GM21723 (cell line): ENCODE data around the gene FBXW4.

Source experiments
- ATAC-seq: cut with Tn5 transposase; IDR thresholded peaks from one replicate; pipeline ENCODE4 v1.9.1; 2021; ENCODE audit warnings: mild to moderate bottlenecking, moderate library complexity; ENCODE audit not compliant: unreplicated experiment

FBXW4 gene

DNA sequence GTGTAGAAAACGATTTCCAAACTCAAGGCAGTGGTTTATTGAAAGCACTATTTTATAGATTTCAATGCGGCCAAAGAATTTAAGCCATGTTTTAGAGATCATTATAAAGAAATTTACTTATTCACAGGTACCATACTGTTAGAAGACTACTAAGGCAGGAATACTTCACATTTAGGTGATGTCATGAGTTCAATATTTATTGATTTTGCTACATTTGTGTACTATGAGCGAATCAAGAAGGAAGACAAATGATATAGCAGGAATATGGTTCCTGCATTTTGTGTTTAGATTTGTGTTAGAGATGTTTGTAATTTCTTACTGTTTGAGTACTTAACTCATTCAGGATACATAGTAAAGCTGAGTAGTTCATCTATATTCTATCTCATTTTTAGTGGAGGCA is 1.7 kb upstream of the FBXW4 start:
- ATAC-seq, result no peak

DNA sequence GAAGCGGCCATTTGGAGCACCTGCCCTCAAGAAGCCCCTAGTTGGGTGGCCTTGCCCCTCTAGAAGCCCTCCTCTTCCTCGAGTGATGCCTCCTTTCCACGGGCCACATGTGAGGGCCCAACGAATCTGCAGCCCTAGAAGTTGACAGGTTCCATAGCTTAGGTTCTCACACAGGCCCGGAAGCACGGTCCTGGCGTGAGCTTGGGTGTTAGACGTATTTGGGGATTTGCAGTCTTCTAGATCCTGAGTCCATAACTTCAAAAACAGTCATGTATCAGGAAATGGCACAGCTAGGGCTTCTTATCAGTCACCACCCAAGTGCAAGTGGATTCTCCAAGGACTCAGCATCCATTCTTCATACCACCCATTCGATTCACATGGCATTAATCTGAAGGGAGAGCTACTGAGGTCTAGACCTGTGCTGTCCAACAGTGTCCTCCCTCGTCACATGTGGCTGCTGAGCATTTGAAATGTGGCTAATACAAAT is 477 bp upstream of the FBXW4 start:
- ATAC-seq, result no peak

DNA sequence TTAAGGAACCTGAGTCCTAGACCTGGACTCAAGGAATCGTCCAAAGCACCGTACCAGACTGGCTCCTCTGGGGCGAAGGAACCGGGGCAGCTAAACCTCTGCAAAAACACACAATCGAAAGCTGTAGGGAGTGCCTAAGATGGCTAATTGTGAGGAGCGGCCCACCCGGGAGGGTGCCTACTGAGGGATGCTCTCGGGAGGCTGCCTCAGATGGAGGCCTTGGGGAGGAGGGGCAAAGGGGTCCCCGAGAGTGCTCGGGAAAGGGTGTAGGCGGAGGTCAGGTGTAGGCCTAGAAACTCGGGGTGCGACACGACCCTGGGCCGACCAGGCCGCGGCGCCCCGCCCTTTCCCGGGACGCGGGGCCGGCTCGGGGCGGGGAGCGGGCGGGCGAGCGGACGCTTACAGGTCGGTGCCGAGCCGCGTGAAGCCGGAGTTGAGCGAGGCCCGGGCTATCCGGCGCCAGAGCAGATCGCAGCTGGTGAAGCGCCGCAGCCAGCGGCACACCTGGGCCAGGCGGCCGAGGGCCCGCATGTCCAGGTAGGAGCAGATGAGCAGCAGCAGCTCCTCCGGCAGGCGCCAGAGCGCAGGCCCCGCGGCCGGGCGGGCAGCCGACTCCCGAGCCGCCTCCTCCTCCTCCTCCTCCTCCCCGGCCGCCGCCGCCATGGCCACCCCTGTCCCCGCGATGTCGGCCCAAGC is 844 bp downstream of the FBXW4 start:
- ATAC-seq, result peak; percentile 74

DNA sequence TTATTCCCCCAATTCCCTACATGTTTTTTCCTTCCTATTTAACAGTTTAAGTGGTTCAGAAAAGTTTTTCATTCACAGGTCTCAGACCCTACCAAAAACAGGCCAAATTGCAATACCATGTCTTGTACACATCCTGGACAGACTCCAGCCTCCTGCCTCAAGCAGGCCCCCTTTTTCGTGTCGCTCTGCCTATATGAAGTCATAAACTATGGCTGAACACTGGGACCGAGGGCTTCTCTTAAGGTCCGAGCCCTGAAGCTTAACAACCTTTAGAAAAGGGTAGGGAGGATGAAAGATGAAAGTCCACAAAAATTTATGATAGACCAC is 1.4 kb downstream of the FBXW4 start:
- peak; percentile 27 for ATAC-seq

DNA sequence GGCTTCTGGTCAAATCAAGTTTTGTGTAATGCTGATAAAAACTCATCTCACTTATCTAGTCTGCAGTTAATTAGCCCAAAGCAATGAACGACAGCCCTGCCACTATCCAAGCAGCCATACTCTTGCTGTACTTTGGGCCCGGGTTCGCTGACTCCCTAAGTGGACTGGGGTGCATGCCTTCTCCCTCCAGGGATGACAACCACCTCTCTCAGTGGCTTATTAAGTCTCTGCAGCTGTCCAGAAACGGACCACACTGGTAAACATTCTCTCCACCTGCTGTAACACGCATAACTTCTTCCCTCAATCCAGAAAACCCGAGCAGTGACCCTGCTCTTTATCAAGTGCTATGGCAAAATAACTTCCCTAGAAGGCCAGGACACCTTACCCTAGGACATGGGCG is 3.9 kb downstream of the FBXW4 start:
- no peak for ATAC-seq

DNA sequence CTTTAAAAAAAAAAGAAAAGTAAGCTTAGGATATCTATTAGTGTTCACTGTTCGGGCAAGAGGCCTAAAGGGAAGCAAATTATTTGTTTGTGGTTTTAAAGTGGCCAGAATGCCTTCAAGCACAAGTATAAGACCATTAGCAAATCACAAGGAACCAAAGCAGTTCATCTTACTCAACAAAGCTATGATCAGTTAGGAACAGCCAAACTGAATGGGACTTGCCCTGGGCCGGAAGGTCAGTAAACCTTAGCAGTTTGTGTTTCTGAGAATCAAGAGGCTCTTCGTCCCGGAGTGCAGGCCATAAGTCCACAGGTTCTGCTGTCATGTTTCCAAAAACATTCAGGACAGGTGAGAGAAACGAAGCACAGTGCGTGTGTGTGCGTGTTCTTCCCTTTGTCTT is 4.5 kb downstream of the FBXW4 start:
- no peak for ATAC-seq

DNA sequence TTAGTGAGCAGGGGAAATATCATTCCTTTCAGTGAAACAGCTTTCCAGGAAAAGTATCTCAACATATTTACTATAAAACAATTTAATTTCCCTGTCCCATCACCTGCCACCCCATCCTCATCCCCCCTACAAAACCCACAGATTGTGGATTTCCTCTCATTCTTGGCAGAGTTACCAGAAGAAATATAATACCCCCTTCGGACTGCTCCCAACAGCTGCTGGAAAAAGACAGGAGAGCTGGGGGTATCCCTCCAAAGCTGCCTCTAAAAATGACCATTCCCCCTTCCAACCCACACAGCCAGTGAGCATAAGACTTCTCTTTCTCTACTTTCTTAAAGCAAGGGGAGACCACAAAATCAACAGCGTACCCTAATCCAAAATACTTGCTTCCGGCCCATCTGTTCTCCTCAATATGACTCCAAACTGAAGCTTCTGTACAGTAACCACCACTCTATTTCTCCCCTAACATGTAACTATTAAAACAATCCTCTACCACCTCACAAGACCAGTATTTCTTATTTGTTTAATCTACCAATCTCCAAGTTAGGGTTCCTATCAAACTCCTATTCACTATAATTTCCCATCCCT is 7.8 kb downstream of the FBXW4 start:
- ATAC-seq, result no peak

DNA sequence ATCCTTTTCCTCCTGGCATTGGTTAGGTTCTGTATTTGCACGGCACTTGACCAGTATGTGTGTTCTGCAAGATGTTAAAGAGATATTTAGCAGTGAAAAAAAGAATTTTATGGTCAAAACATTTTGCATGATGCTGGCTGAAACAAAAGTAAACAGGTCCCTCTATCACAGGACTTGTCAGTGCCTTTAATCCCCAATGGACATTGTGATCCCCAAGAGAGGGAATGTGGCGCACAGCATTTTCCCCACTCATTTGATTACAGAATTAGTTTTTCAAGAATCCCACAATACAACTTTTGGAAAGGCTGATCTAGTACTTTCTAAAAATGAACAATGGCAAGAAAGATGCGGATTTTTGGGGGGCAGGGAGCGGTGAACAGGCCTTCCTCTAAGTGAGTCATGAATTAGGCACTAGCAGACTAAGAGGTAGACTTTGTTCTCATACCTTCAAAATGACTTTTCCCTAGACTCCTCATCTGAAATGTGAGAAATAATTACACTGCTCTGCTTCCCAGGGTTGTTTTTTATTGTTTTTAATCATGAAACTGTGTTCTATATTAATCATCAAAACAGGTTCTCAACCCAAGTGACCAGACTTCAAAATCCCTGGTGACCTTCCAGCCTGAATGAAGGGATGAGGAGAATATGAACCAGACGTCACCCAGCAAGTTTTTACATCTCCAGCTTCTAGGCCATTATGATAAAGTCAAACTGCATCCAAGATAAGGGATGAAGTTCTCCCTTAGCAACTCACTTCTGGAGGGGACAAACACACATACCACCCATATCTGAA is 8.6 kb downstream of the FBXW4 start:
- ATAC-seq, result no peak

DNA sequence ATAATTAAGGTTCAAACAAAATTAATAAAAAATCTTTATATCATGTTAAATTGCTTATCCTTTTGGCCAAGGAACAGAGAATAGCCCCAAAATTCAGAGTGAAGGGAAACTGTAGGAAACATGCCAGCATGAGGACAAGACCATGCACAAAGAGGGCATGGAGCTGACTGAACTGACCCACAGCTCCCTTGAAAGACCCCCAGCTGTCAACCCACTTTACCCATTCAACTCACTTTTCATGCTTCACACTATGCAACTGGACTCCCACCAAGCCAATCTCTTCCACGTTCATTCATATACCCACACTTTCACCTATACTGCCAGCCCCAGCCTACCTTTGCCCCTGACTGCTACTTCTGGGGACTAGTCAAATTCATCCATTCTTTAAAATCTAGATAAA is 10.2 kb downstream of the FBXW4 start:
- no peak for ATAC-seq

DNA sequence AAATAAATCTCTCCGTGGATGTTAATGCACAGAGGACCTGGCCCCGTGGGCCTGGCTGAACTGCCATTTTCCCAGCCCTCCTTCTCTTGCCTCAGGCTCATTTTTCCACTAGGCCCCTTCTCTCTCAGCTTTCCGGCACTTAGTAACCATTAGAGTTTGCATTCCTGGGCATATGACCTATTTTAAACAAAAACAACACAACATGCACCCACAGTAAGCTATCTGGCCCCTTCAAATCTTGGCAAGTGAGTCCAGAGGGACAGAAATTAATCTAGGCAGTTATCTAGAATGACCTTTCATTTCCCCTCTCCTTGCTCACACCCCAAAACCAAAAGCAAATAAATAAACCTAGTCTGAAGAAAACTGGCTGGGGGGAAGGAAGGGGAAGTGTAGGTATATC is 11.7 kb downstream of the FBXW4 start:
- no peak for ATAC-seq

DNA sequence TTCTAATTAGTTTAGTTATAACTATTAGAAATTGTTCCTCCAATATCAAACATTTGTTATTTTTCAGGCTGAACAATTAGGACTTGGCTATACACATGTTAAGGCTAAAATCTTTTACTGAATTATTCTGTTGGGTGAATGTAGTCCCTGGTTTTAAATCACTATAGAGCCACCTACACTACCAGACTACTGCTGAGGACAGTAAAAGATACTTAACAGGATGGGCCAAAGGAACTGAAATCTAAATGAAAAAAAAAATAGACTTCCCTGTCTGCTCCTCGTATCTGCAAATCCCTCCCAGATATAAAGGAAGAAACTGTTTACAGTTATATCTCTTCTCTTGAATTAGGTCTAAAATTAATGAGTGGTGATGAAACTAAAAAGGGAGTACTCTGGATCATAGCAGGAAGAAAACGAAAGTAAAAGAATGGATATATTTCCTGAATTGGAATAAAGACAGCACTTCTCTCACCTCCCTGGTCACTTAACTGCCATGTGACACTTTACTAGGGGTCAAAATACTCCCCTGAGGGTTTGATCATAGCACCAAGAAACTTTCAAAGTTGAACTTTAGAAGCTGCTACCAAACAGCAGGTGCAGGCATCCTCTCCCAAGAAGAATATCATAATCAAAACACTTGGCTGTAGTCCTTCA is 12.7 kb downstream of the FBXW4 start:
- ATAC-seq, result no peak

DNA sequence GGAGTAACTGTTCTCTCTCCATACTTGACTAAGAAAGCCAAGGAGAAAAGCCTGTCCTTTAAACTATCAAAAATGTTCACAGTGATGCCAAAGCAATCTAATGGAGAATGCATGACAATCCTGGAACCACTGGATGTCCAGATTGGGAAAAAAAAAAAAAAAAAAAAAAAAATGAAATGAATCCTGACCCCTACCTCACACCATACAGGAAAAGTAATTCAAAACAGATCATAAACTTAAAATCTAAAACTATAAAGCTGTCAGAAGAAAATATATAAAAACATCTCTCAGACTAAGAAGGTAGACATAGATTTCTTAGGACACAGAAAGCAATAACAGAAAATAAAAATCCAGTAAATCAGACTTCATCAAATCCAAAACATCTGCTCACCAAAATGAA is 18.4 kb downstream of the FBXW4 start:
- no peak for ATAC-seq

DNA sequence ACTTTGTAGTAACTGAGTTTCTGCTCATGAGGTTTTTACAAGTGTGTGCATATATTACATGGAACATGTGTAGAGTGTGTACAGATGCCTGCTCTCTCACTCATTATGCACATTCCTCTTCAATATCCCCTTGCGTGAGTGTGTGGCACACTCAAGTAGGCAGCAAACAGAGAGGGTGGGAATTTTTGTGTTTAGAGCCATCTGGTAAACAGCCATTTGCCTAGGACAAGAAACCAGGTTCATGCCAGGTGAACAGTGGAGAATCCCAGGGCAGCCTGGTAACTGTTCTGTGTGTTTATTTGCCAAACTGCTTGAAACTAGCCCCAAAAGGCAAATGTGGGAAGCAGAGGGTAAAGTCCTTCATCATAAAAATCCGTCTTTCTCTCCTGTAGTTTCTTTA is 19.9 kb downstream of the FBXW4 start:
- ATAC-seq, result no peak

DNA sequence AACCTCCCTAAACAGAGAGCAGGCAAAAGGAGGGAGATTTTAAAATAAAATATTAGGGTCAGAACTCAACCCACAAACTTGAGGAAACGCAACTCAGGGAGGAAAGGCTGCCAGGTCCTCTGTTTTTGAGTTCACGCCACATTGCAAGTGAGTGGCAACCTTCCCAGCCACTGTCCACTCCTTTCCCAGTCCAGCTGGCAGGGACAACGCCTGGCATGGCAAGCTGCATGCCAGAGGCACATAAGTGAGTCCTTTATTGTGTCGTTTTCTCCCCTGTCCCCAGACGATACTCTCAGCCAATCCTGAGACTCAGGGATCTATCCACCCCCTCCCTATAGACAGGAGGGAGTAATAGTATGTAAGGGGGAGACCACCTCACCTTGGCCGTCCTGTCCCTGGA is 22.4 kb downstream of the FBXW4 start:
- ATAC-seq, result no peak

DNA sequence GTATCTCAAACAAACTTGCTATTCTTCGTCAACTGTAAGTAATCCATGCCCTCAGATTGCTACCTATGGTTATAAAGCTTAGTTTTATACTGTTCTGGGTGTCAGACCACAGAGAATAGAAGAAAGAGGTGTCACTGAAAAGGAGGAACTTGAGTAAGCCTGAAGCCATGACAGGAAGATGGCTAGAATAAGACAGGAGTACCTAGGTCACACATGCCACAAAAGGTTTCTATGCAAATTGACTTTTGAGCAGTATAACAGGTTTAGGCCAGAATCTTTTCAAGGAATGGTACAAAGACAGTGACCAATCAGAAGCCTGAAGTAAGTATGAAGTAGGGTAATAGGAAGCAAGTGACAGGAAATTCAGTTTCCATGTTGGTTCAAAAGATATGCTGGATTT is 23.5 kb downstream of the FBXW4 start:
- ATAC-seq, result peak; percentile 67

DNA sequence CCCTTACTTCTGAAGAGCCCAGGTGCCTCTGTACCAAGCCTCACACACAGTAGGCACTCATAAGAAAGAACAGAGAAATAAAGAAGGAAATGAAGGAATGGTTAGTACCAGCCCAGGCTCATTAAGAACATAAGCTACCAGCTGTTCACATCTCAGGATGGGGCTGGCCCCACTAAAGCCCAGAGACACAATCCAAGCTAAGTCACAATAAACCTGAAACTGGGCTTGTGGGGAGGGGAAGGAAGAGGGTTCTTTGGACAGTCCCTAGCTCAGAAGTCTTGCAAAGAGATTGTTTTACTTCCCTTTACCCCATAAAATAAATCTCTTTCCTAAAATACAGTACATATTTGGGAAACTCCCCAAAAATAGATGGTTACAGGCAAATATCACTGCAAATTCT is 24.3 kb downstream of the FBXW4 start:
- peak; percentile 56 for ATAC-seq

DNA sequence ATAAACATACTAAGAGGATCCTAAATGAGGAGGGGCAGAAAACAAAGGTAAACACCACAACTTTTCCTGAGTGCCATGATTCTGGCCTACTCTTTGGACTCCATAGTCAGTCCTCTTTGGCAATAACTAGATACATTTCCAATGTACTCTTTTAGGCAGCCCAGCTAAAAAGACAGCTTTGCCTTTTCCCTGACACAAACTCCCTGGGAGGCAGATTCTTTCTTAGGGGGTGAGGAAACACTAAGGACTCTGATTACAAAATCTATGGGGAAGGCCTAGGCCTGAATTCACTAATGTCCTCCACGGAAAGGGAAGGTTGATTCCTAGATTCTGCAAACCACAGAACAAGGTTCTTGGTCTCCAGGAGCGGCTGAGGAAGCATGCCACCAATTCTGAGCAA is 25.8 kb downstream of the FBXW4 start:
- ATAC-seq, result no peak

DNA sequence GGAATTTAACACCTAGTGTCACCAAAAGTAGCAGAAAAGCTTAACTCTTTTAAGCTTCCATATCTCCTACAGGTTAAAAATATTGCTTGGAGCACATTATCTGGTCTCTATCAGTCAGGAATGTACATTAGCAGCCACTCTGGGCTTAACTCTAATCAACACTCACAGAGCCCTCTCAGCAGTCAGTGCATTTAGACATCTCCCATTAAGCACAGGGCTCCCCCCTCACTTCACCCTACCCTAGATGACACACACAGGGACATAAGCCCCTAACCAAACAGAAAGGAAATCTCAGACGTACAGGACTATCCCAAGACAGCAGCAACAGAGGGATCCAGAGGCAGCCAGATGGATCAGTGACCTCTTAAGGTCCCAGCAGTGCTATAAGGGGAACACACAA is 26.4 kb downstream of the FBXW4 start:
- ATAC-seq, result no peak

DNA sequence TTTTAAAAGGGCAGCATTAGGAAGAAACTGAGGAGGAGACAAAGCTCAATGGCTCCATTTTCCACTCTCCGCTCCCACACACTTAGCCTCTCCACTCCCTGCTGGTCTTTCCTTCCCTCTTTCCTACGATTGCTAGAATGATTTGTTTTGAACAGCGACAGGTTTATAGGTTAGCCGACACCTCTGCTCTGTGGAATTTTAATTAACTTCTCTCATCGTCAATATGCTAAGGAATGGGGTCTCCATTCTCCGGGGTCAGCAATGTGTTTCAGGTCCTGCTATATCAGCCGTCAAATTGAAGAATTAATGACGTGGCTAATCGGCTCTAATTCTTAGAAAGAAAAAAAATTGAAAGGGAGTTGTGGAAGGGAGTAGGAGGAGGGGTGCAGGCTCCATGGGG is 28.9 kb downstream of the FBXW4 start:
- no peak for ATAC-seq

DNA sequence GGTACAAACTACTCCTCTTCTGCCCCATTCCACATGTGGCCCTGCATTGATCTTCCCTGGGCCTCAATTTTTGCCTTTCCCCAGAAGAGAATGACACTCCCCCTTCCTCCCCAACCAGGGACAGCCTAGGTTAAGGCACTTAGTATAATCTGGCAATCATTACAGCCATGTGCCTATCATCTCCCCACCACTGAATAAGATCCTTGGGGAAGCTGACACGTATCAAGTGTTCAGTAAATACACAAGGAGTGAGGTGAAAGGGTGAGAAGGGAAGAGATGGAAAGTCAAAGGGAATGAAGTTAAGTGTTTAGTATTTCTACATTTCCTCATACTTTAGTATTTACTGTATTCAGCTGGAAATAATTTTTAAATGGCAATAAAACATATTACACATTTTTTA is 31.9 kb downstream of the FBXW4 start:
- no peak for ATAC-seq

DNA sequence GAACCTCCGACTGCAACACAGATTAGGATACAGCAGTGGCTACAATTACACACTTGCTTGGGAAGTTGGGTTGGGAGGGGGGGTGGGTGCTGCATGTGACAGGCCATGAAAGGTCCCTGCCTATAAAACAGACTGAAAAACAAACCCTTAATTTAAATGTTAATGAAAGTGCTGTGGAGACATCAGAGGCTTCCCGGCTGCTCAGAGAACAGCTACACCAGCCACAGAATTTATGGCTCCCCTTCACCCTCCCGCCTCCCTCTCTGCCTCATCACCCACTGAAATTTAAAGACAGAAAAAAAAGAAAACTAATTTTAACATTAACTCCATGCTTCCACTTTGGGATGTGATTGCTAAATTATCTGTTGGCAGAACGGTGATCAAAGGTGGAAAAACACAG is 34.7 kb downstream of the FBXW4 start:
- ATAC-seq, result no peak

DNA sequence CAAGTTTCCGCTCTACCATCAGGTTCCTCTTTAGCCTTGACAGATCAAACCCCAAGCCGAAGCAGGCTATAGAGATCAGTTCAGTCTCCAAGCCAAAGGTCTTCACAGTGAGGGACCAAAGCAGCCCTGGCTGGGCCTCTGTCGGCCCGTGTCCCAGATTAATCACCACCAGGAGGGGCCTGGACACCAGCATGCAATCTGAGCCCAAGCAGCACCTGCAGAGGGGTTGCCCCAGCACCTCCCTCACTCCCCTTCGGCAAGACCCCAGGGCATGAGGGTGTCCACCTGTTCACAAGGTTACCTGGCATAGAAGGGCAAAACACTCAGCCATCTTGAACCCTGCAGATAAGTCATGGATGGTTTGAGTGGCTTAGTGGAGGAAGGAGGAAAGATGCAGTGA is 36.0 kb downstream of the FBXW4 start:
- ATAC-seq, result no peak
